K562 (cell line): ENCODE results near the gene MRPL27.

Experiments
- BRCA1 ChIP-seq, 2 experiments: fragments of 450-650 bp in 1 of 2; sonication (generic) in 1 of 2; formaldehyde crosslinking in 1 of 2; IDR thresholded peaks; 2 replicates each; pipeline versions ENCODE4 v1.5.0 to v1.6.1; 2017 to 2020; ENCODE audit warnings: mild to moderate bottlenecking in 1 of 2, missing genetic modification reagents in 1 of 2
- CTCF ChIP-seq, 3 experiments: IDR thresholded peaks in 2 of 3; conservative IDR thresholded peaks in 1 of 3; 2 replicates each; pipeline ENCODE4 v1.5.1; 2011 to 2012; ENCODE audit warnings: low read length in 3 of 3, mild to moderate bottlenecking in 3 of 3, control low read depth in 2 of 3, improper control_type of control experiment in 1 of 3, inconsistent platforms in 1 of 3, low read depth in 1 of 3, mixed read lengths in 1 of 3, moderate library complexity in 1 of 3; ENCODE audit not compliant: insufficient read depth in 2 of 3
- EZH2 ChIP-seq: IDR thresholded peaks from 2 replicates; pipeline ENCODE4 v1.6.1; 2012; ENCODE audit warnings: low read depth, mild to moderate bottlenecking, inconsistent platforms, low read length, borderline replicate concordance
- GATA2 ChIP-seq: sonication (generic); formaldehyde crosslinking; IDR thresholded peaks from 2 replicates; pipeline ENCODE4 v1.4.0; 2020; ENCODE audit warnings: mild to moderate bottlenecking, missing genetic modification reagents
- PHF8 ChIP-seq: fragments of 200-600 bp; sonication (generic); IDR thresholded peaks from 2 replicates; pipeline ENCODE4 v1.6.1; 2012; ENCODE audit warnings: mixed run types, mild to moderate bottlenecking, inconsistent platforms, low read length, moderate library complexity, borderline replicate concordance
- POLR2A ChIP-seq: fragments of 450-650 bp; conservative IDR thresholded peaks from 2 replicates; pipeline ENCODE4 v1.6.1; 2016
- POLR2AphosphoS5 ChIP-seq: IDR thresholded peaks from 2 replicates; pipeline ENCODE4 v1.6.1; 2011; ENCODE audit warnings: mild to moderate bottlenecking, low read depth, low read length, moderate library complexity; ENCODE audit not compliant: control insufficient read depth, insufficient read depth
- POLR2G ChIP-seq: fragments of 200-400 bp; formaldehyde crosslinking; IDR thresholded peaks from 2 replicates; pipeline ENCODE4 v1.6.1; 2017; ENCODE audit warnings: low read depth, mild to moderate bottlenecking, antibody characterized with exemption, low read length, moderate library complexity
- RHOXF2B ChIP-seq: fragments of 250-450 bp; sonication (Bioruptor Pico); conservative IDR thresholded peaks from 2 replicates; pipeline ENCODE4 v1.5.1; 2021
- SMARCC2 ChIP-seq: fragments of 450-650 bp; IDR thresholded peaks from 2 replicates; pipeline ENCODE4 v1.6.1; 2017; ENCODE audit warnings: antibody characterized with exemption, moderate library complexity, mild to moderate bottlenecking, low read depth
- ZNF274 ChIP-seq: IDR thresholded peaks from 2 replicates; pipeline ENCODE4 v1.6.1; 2011; ENCODE audit warnings: low read depth, mild to moderate bottlenecking, low read length, moderate library complexity, borderline replicate concordance
- ZNF41 ChIP-seq: fragments of 250-450 bp; sonication (Bioruptor Pico); conservative IDR thresholded peaks from 2 replicates; pipeline ENCODE4 v1.4.0; 2020; ENCODE audit warnings: mild to moderate bottlenecking
- ZNF830 ChIP-seq: fragments of 250-450 bp; sonication (Bioruptor Pico); IDR thresholded peaks from 2 replicates; pipeline ENCODE4 v1.5.0; 2021; ENCODE audit warnings: mild to moderate bottlenecking

- TF ChIP-seq ZNF274 (no peak), CTCF (IDR thresholded peaks at IDR 0.05 in 2 of 3, conservative IDR thresholded peaks at IDR 0.05 in 1 of 3; ENCODE audit: insufficient read depth in 2 of 3, low read depth in 1 of 3, low read length in 3 of 3) (no peak), SMARCC2 (no peak), RHOXF2B (CRISPR knock-in tag) (no peak), EZH2 (no peak), PHF8 (no peak), BRCA1 (IDR thresholded peaks at IDR 0.05) (no peak), BRCA1 (CRISPR knock-in tag; IDR thresholded peaks at IDR 0.05) (no peak), POLR2A (no peak), POLR2AphosphoS5 (no peak), GATA2 (CRISPR knock-in tag) (no peak), ZNF830 (CRISPR knock-in tag) (no peak), POLR2G (no peak), ZNF41 (no peak)
These were observed 21.7 kb upstream of the MRPL27 start for GRCh38 chr17:50394711-50395110.
